ENCODE results near the gene TMEM74B. TPM values are rescaled to one million over a fixed set of nuclear protein-coding genes. Genes with fewer than 3 reads are reported as not detected.

TMEM74B gene
- total and polyA plus RNA-seq, 12 donors: 1.5 to 17.5 (median 2.4) TPM

DNA sequence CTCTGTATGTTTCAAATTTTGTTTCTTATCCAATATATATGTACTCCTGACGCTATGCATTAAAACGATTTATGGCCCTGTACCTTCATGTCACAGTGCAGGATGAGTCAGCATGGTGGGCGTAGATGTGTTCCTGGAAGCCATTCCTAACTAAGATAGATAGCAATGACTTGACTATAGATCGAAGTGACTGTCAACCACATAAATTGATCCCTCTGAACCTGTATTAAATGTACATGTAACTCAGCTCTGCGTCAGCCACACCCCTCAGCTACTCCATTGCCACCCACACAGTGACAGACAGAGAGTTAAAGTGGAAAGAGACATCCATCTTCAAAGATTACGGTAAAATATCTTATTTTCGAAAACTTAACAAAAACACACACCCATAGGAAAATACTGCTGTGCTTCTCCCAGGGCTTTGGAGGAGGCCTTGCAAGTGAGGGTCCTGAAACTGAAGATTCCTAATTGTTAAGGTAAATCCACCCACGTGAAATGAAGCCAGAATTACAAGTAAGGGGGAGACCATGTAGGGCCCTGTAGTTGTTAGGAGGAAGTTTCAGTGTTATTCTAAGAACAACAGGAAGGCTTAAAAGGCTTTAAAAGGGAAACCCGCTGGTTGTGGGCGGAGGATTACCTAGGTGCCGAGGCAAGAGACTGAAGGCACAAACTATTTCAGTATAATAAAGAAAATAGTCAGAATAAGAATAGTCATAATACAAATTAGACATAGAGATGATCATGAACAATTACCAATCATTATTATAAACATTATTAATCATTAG lies 30.8 kb upstream of the TMEM74B start:
- intact Hi-C loops (cut with DNase I): loop anchor here in 4 of 10 donors (10.0 kb wide), 4 partner anchors 101 to 411 kb away; partner anchors contain the start of gene PSMF1 (in 1 of the 4)
- Histone ChIP-seq H3K9me3 (no peaks in the 10 kb centered on the region), H3K27ac (no peak overlapping the region), H3K4me3 (no peak overlapping the region), H3K27me3 (peaks cover 0 to 17% (median 4%) of the 10 kb centered on the region in 7 donors), H3K4me1 (peaks cover 0 to 7% (median 0%) of the 10 kb centered on the region in 9 donors), H3K36me3 (no peaks in the 10 kb centered on the region)
- DNase-seq: no peak
- TF ChIP-seq, protein P1, sequence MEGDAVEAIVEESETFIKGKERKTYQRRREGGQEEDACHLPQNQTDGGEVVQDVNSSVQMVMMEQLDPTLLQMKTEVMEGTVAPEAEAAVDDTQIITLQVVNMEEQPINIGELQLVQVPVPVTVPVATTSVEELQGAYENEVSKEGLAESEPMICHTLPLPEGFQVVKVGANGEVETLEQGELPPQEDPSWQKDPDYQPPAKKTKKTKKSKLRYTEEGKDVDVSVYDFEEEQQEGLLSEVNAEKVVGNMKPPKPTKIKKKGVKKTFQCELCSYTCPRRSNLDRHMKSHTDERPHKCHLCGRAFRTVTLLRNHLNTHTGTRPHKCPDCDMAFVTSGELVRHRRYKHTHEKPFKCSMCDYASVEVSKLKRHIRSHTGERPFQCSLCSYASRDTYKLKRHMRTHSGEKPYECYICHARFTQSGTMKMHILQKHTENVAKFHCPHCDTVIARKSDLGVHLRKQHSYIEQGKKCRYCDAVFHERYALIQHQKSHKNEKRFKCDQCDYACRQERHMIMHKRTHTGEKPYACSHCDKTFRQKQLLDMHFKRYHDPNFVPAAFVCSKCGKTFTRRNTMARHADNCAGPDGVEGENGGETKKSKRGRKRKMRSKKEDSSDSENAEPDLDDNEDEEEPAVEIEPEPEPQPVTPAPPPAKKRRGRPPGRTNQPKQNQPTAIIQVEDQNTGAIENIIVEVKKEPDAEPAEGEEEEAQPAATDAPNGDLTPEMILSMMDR (IDR thresholded peaks at IDR 0.05): no peak
- ATAC-seq: no peak
- WGBS, 2 donors: 74 to 79% methylated on average over 11 of the region's 11 CpGs

DNA sequence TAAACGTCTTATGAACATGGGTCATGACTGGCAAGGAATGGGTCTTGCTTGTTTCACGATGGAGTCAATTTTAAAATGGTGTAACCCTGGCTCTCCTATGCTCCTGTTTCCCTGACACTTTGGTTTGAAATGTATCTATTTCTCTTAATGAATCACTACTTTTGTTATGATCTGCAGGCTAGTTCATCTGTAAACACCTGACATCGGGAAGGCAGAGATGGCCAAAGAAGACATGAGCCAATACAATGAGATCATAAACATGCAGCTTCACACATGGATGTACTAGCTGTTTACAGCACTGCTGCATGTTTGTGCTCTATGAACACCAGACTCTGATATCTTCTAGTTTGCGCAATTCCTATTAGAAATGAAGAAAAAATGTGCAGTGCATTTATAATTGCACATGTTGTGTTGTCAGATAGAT lies 30.1 kb upstream of the TMEM74B start:
- TF ChIP-seq, protein P1 (IDR thresholded peaks at IDR 0.05): no peak
- no peak overlapping the region for H3K27ac ChIP-seq
- no peaks in the 10 kb centered on the region for H3K9me3 ChIP-seq
- WGBS, 2 donors: 82 to 83% methylated on average over 4 of the region's 4 CpGs
- H3K27me3 ChIP-seq: peaks cover 0 to 17% (median 4%) of the 10 kb centered on the region in 7 donors
- H3K36me3 ChIP-seq: no peaks in the 10 kb centered on the region
- intact Hi-C loops (cut with DNase I): loop anchor here in 8 of 10 donors (5.0 to 10.0 kb wide), 9 partner anchors 38 to 410 kb away; partner anchors contain the start of gene PSMF1 (in 1 of the 8)
- ATAC-seq (no peak), DNase-seq (no peak)
- no peak overlapping the region for H3K4me3 ChIP-seq
- peaks cover 0 to 7% (median 0%) of the 10 kb centered on the region in 9 donors for H3K4me1 ChIP-seq

DNA sequence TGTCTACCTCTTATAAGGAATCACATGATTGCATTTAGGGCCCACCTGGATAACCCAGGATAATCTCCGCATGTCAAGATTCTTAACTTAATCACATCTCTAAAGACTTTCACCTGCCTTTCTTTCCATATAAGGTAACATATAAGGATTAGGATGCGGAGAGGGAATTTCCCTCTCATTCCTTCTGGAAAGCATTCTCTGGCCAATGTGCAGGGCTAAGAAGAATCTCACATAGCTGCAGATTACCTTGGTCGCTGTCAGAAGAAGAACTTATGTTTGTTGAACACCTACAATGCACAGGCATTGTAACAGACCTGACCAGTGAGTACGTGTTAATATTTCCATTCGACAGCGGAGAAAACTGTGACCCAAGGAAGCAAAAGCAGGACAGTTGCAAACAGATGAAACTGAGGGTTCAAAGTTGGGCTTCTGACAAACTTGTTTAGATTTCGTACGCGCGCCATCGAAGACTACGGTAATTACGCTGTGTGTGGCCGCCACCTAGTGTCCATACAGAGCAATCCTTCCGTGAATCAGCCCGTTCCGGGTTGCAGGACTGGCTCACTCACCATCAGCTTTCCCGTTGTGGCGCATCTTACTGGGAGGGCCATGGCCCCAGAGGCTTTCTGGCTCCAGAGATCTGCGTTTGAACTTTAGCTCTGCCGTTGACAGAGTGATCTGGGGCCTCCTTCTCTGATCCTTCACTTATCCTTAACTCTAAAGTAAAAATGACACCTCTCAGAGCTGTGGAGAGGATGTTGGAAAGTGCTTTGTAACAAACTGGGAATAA lies 28.0 kb upstream of the TMEM74B start:
- Histone ChIP-seq H3K4me3 (no peak overlapping the region), H3K36me3 (no peaks in the 10 kb centered on the region), H3K27me3 (peaks cover 0 to 17% (median 4%) of the 10 kb centered on the region in 7 donors), H3K4me1 (peaks cover 0 to 7% (median 0%) of the 10 kb centered on the region in 9 donors), H3K27ac (no peak overlapping the region), H3K9me3 (no peaks in the 10 kb centered on the region)
- ATAC-seq (peak; percentile 73 to 93 (median 84)), DNase-seq (peak; percentile 55 to 72)
- 13% methylated on average over 21 of the region's 21 CpGs for WGBS, 2 donors
- TF ChIP-seq, protein P1 (IDR thresholded peaks at IDR 0.05): peak; percentile 42 to 86 (median 81)
- intact Hi-C loops (cut with DNase I): loop anchor here in 9 of 10 donors (1.0 to 10.0 kb wide), 11 partner anchors 36 to 408 kb away; partner anchors contain the start of gene PSMF1 (in 1 of the 9)

DNA sequence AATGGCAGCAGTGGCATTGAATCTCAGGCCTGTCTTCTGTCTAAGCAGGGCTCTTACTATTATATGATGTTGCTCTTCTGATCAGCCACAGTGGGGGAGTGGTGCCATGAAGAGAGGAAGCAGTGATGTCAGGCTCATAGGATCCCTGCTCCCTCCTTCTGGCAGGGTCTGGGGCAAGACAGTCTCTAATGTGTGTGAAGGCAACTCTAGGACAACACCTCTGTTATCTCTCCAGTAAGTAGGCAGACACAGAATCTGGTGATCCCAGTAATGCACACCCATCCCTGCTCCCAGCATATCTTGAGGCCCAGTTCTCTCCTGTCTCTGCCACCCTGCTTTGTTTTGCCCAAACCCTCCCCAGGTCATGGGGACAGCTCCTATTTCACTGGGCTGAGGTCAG lies 27.2 kb upstream of the TMEM74B start:
- Histone ChIP-seq H3K36me3 (no peaks in the 10 kb centered on the region), H3K27ac (no peak overlapping the region), H3K9me3 (no peaks in the 10 kb centered on the region), H3K4me3 (no peak overlapping the region), H3K27me3 (peaks cover 0 to 17% (median under 1%) of the 10 kb centered on the region in 7 donors), H3K4me1 (peaks cover 0 to 7% (median 0%) of the 10 kb centered on the region in 9 donors)
- TF ChIP-seq, protein P1 (IDR thresholded peaks at IDR 0.05): no peak
- DNase-seq: no peak
- intact Hi-C loops (cut with DNase I): loop anchor here in 9 of 10 donors (2.0 to 10.0 kb wide), 10 partner anchors 35 to 407 kb away; partner anchors contain the start of gene PSMF1 (in 1 of the 9)
- ATAC-seq: no peak
